NCI-H2107 (cell line): ENCODE measurements around the gene PDPR.
"Not testable (repeated sequence)": the region's sequence is repeated elsewhere in the genome, so short reads cannot be mapped to it uniquely, and the experiment has no call there.

Experiments used
- DNase-seq: peaks from one replicate; lab custom pipeline; 2025; lab: John Stamatoyannopoulos, UW

Gene PDPR

GRCh38 chr16:70162041-70162451, 47.9 kb downstream of the PDPR start:
- DNase-seq: no peak

- no peak for DNase-seq
These were observed 49.5 kb downstream of the PDPR start for GRCh38 chr16:70163596-70163995.

GRCh38 chr16:70166688-70167087, 52.6 kb downstream of the PDPR start:
- DNase-seq: not testable (repeated sequence)

- DNase-seq: not testable (repeated sequence)
These were observed 59.2 kb downstream of the PDPR start, which contains the start of gene CLEC18C for GRCh38 chr16:70173212-70173837. CLEC18C (plus strand) TSS chr16:70173787; CDS start chr16:70174279, 492 bp downstream.

- not testable (repeated sequence) for DNase-seq
These were observed 59.8 kb downstream of the PDPR start for GRCh38 chr16:70173916-70174315.

- DNase-seq: not testable (repeated sequence)
These were observed 60.3 kb downstream of the PDPR start for GRCh38 chr16:70174387-70174932.

GRCh38 chr16:70187858-70188607, 73.9 kb downstream of the PDPR start:
- DNase-seq: not testable (repeated sequence)

- DNase-seq: not testable (repeated sequence)
These were observed 74.4 kb downstream of the PDPR start for GRCh38 chr16:70188608-70188915.

- not testable (repeated sequence) for DNase-seq
These were observed 76.4 kb downstream of the PDPR start for GRCh38 chr16:70190574-70190973.

GRCh38 chr16:70196683-70197300, 82.7 kb downstream of the PDPR start:
- DNase-seq: not testable (repeated sequence)

- DNase-seq: not testable (repeated sequence)
These were observed 83.5 kb downstream of the PDPR start for GRCh38 chr16:70197611-70198010.

- not testable (repeated sequence) for DNase-seq
These were observed 84.1 kb downstream of the PDPR start for GRCh38 chr16:70198230-70198629.

GRCh38 chr16:70198666-70199065, 84.5 kb downstream of the PDPR start:
- not testable (repeated sequence) for DNase-seq

GRCh38 chr16:70199170-70199569, 85.0 kb downstream of the PDPR start:
- not testable (repeated sequence) for DNase-seq

GRCh38 chr16:70200063-70200462, 85.9 kb downstream of the PDPR start:
- DNase-seq: not testable (repeated sequence)

GRCh38 chr16:70203508-70203907, 89.4 kb downstream of the PDPR start:
- DNase-seq: not testable (repeated sequence)

GRCh38 chr16:70204010-70204409, 89.9 kb downstream of the PDPR start:
- DNase-seq: not testable (repeated sequence)

- DNase-seq: not testable (repeated sequence)
These were observed 90.7 kb downstream of the PDPR start for GRCh38 chr16:70204668-70205405.

- DNase-seq: not testable (repeated sequence)
These were observed 92.2 kb downstream of the PDPR start for GRCh38 chr16:70206382-70206781.
